PC-3 (cell line): ENCODE measurements around the gene FAM72A.
"Not testable (repeated sequence)": the region's sequence is repeated elsewhere in the genome, so short reads cannot be mapped to it uniquely, and the experiment has no call there.

Experiments used
- EZH2 ChIP-seq: fragments of 300-600 bp; sonication (generic); IDR thresholded peaks from one replicate; pipeline ENCODE4 v1.6.1; 2017; ENCODE audit warnings: antibody characterized with exemption, mild to moderate bottlenecking, low read length; ENCODE audit not compliant: unreplicated experiment
- EZH2phosphoT487 ChIP-seq: fragments of 300-600 bp; sonication (generic); IDR thresholded peaks from 2 replicates; pipeline ENCODE4 v1.6.1; 2018; ENCODE audit warnings: mild to moderate bottlenecking, antibody characterized with exemption, low read length, borderline replicate concordance
- TF ChIP-seq, protein P1 (sequence below): fragments of 300-600 bp; sonication (generic); conservative IDR thresholded peaks from 2 replicates; pipeline ENCODE4 v1.5.1; 2017; ENCODE audit warnings: antibody characterized with exemption, low read depth, mild to moderate bottlenecking, low read length

DNA sequence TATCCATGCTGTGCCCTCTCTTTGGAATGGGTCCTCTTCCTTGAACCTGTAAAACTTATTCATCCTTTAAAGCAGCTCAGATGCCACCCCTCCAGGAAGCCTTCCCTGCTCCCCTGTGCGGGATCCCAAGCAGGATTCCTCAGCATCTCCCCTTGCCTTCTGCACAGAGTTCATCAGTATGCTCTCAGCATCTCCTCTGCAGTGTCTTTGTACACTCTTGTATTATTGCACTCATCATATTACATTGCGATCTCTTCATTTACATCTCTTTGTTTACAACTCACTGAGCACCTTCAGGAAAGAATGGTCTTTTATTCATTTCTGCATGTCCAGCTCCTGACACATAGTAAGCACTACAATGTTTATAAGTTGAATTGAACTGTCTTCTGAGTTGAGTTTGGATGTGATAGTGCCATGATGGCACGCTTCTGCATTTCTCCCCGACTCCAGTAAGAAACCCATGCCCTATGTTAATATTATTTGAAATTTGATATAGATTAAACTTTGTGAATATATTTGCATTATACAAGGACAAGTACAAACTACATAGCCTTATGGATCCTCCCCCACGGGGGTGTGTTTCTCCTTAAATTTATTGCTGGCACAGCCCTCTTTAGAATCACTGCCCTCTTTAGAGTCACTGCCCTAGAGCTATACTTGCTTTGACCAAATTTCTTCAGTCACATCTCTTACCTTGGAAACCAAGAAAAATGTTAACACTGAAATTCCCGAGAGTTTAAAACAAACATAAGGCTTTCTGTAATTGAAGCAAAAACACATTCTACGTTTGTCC is 13.2 kb upstream of the FAM72A start:
- TF ChIP-seq, protein P1, sequence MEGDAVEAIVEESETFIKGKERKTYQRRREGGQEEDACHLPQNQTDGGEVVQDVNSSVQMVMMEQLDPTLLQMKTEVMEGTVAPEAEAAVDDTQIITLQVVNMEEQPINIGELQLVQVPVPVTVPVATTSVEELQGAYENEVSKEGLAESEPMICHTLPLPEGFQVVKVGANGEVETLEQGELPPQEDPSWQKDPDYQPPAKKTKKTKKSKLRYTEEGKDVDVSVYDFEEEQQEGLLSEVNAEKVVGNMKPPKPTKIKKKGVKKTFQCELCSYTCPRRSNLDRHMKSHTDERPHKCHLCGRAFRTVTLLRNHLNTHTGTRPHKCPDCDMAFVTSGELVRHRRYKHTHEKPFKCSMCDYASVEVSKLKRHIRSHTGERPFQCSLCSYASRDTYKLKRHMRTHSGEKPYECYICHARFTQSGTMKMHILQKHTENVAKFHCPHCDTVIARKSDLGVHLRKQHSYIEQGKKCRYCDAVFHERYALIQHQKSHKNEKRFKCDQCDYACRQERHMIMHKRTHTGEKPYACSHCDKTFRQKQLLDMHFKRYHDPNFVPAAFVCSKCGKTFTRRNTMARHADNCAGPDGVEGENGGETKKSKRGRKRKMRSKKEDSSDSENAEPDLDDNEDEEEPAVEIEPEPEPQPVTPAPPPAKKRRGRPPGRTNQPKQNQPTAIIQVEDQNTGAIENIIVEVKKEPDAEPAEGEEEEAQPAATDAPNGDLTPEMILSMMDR = not testable (repeated sequence)
- TF ChIP-seq EZH2, EZH2phosphoT487: not testable (repeated sequence)
